Measurements from ENCODE around the gene THSD4.

The THSD4 gene

GRCh38 chr15:71548401-71548807 lies 433.1 kb downstream of the THSD4 start:
- no peaks in the 10 kb centered on the region for H4K20me1 ChIP-seq (ENCODE audit: control insufficient read depth, insufficient read depth, low read depth, low read length)
- no peaks in the 10 kb centered on the region for H3K79me2 ChIP-seq (ENCODE audit: control insufficient read depth, low read length)
- H3K4me3 ChIP-seq (ENCODE audit: low read length): no peak overlapping the region
- no peak for TF ChIP-seq EZH2phosphoT487 (IDR thresholded peaks at IDR 0.05; ENCODE audit: borderline replicate concordance, low read length)
- no peak for TF ChIP-seq CTCF (IDR thresholded peaks at IDR 0.05; ENCODE audit: low read depth, low read length, poor library complexity, severe bottlenecking)
- no peaks in the 10 kb centered on the region for H3K9me2 ChIP-seq (replicated peaks; ENCODE audit: control insufficient read depth, low read length)
- H3F3A ChIP-seq (ENCODE audit: control insufficient read depth, insufficient read depth): no peaks in the 10 kb centered on the region
- H3K4me1 ChIP-seq (ENCODE audit: control insufficient read depth, low read length): no peaks in the 10 kb centered on the region
- H3K27me3 ChIP-seq (ENCODE audit: control insufficient read depth, low read length): peaks cover 3% of the 10 kb centered on the region; the same call in 1 of the 2 replicates
- no peaks in the 10 kb centered on the region for H3K9me3 ChIP-seq (ENCODE audit: control insufficient read depth, insufficient read depth, low read length)
- no peak overlapping the region for H3K27ac ChIP-seq (ENCODE audit: low read depth, low read length)
- no peak overlapping the region for H3K4me2 ChIP-seq (ENCODE audit: low read length)
- no peaks in the 10 kb centered on the region for H3K36me3 ChIP-seq (ENCODE audit: control insufficient read depth, low read length)

DNA sequence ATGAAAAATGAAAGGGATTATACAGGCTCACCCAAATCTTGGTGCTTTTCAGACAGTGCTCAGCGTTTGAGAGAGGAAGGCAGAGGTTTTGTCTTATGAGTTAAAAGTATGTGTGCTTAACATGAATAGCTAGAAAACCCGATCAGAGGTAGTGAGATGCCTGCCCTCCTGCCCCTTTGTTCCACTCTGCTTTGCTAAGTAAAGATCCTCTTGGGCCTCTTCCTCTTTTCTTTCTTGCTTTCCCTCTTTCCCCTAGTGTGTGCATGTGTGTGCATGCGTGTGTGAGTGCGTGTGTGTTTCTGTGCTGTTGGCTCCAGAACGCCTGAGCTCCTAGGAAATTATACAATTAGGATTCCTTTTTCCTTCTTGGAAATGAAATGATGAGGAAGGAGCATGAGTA lies 433.8 kb downstream of the THSD4 start:
- Histone ChIP-seq H3K27me3 (ENCODE audit: control insufficient read depth, low read length) (peaks cover 3% of the 10 kb centered on the region; the same call in 1 of the 2 replicates), H3F3A (ENCODE audit: control insufficient read depth, insufficient read depth) (no peaks in the 10 kb centered on the region), H3K27ac (ENCODE audit: low read depth, low read length) (no peak overlapping the region), H3K9me2 (replicated peaks; ENCODE audit: control insufficient read depth, low read length) (no peaks in the 10 kb centered on the region), H3K4me3 (ENCODE audit: low read length) (no peak overlapping the region), H3K9me3 (ENCODE audit: control insufficient read depth, insufficient read depth, low read length) (no peaks in the 10 kb centered on the region), H3K79me2 (ENCODE audit: control insufficient read depth, low read length) (no peaks in the 10 kb centered on the region), H4K20me1 (ENCODE audit: control insufficient read depth, insufficient read depth, low read depth, low read length) (no peaks in the 10 kb centered on the region), H3K4me2 (ENCODE audit: low read length) (no peak overlapping the region), H3K36me3 (ENCODE audit: control insufficient read depth, low read length) (no peaks in the 10 kb centered on the region), H3K4me1 (ENCODE audit: control insufficient read depth, low read length) (no peaks in the 10 kb centered on the region)
- TF ChIP-seq EZH2phosphoT487 (IDR thresholded peaks at IDR 0.05; ENCODE audit: borderline replicate concordance, low read length) (no peak), CTCF (IDR thresholded peaks at IDR 0.05; ENCODE audit: low read depth, low read length, poor library complexity, severe bottlenecking) (no peak)

DNA sequence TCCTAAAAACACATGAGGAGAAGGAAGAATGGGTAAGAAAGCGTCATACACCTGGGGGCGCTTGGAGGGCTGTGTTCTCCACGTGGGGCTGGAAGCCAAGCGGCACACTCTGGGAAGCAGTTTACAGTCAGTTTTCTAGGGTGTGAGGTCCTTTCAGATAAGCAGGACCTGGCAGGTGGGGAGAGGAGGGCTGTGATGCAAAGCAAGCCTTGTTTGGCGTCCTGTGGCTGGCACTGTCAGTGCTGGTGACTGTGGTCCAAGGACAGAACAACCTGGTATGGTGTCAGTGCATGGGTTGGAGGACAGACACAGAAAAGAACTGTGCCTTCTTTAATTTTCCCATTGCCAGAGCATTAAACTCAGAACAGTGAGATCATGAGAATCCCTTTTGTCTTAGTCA lies 434.4 kb downstream of the THSD4 start:
- Histone ChIP-seq H4K20me1 (ENCODE audit: control insufficient read depth, insufficient read depth, low read depth, low read length) (no peaks in the 10 kb centered on the region), H3K36me3 (ENCODE audit: control insufficient read depth, low read length) (no peaks in the 10 kb centered on the region), H3K4me2 (ENCODE audit: low read length) (no peak overlapping the region), H3K9me2 (replicated peaks; ENCODE audit: control insufficient read depth, low read length) (no peaks in the 10 kb centered on the region), H3K27me3 (ENCODE audit: control insufficient read depth, low read length) (peaks cover 3% of the 10 kb centered on the region; the same call in 1 of the 2 replicates), H3K4me3 (ENCODE audit: low read length) (no peak overlapping the region), H3K79me2 (ENCODE audit: control insufficient read depth, low read length) (no peaks in the 10 kb centered on the region), H3F3A (ENCODE audit: control insufficient read depth, insufficient read depth) (no peaks in the 10 kb centered on the region), H3K9me3 (ENCODE audit: control insufficient read depth, insufficient read depth, low read length) (no peaks in the 10 kb centered on the region), H3K4me1 (ENCODE audit: control insufficient read depth, low read length) (no peaks in the 10 kb centered on the region), H3K27ac (ENCODE audit: low read depth, low read length) (no peak overlapping the region)
- TF ChIP-seq CTCF (IDR thresholded peaks at IDR 0.05; ENCODE audit: low read depth, low read length, poor library complexity, severe bottlenecking) (no peak), EZH2phosphoT487 (IDR thresholded peaks at IDR 0.05; ENCODE audit: borderline replicate concordance, low read length) (no peak)
